Stomach (tissue), 9 donors: ENCODE results near the gene LRRC61. TPM values are rescaled to one million over a fixed set of nuclear protein-coding genes. Genes with fewer than 3 reads are reported as not detected.

ENCODE experiments used
- DNase-seq, 2 donors: peaks; one replicate each; pipeline versions ENCODE4 v3.0.0 to v3.0.0-alpha.2; 2013 to 2019
- H3K27ac ChIP-seq, 5 donors: fragments of 200-600 bp in 4 of 5; sonication (generic) in 4 of 5; one replicate each; pipeline ENCODE4 v1.5.1; 2013 to 2019; ENCODE audit warnings: mild to moderate bottlenecking in 1 of 5, moderate library complexity in 1 of 5
- H3K27me3 ChIP-seq, 3 donors: fragments of 200-600 bp; sonication (generic); one replicate each; pipeline ENCODE4 v1.5.1; 2017 to 2019; ENCODE audit warnings: mixed run types in 1 of 3
- H3K36me3 ChIP-seq, 4 donors: fragments of 200-600 bp; sonication (generic); 1 replicate in 3 of 4; 2 replicates in 1 of 4; pipeline ENCODE4 v1.5.1; 2016 to 2019
- H3K4me1 ChIP-seq, 4 donors: fragments of 200-600 bp; sonication (generic); one replicate each; pipeline ENCODE4 v1.5.1; 2016 to 2019
- H3K4me3 ChIP-seq, 4 donors: fragments of 200-600 bp; sonication (generic) in 3 of 4; one replicate each; pipeline ENCODE4 v1.5.1; 2016 to 2019; ENCODE audit warnings: mild to moderate bottlenecking in 1 of 4
- H3K9me3 ChIP-seq, 4 donors: fragments of 200-600 bp; sonication (generic); one replicate each; pipeline ENCODE4 v1.5.1; 2016 to 2019
- EP300 ChIP-seq: sonication (generic); formaldehyde crosslinking; IDR thresholded peaks from one replicate; pipeline ENCODE4 v1.6.1; 2017; ENCODE audit warnings: antibody characterized with exemption
- POLR2A ChIP-seq, 4 donors: fragments of 450-650 bp; IDR thresholded peaks; one replicate each; pipeline ENCODE4 v1.6.1; 2016; ENCODE audit warnings: antibody characterized with exemption in 4 of 4, control low read depth in 2 of 4, mild to moderate bottlenecking in 1 of 4, moderate library complexity in 1 of 4
- POLR2AphosphoS5 ChIP-seq, 3 donors: sonication (generic); formaldehyde crosslinking; IDR thresholded peaks; one replicate each; pipeline ENCODE4 v1.6.1; 2016; ENCODE audit warnings: antibody characterized with exemption in 3 of 3
- WGBS, 5 donors: extraction: QIAGEN DNeasy Blood & Tissue Kit in 3 of 5; methylation state at CpG; one replicate each; pipeline versions ENCODE4 v1.1.5 to v1.1.7; 2013 to 2018; 5-methylcytosine and 5-hydroxymethylcytosine counted together
- intact Hi-C: fragments of 100-400 bp; cut with DNase I; formaldehyde crosslinking; loops from one replicate; pipeline ENCODE4 v1.15.1; 2023; ENCODE audit warnings: low total_unique reads
- polyA plus RNA-seq, 3 donors: library from polyadenylated mRNA; stranded (reverse); fragments of 200-250 nt; gene quantifications; one replicate each; pipeline ENCODE4 v1.2.3, GENCODE V29; 2013
- total RNA-seq, 5 donors: library from RNA; depleted of rRNA; stranded (reverse); fragments of >200 nt; gene quantifications; one replicate each; pipeline versions ENCODE4 v1.1.0 to v1.2.3, GENCODE V29; 2014 to 2016
- TF ChIP-seq, protein P1 (sequence below), 7 experiments: fragments of 450-650 bp in 4 of 7; fragments of 200-600 bp in 3 of 7; sonication (generic) in 3 of 7; IDR thresholded peaks; one replicate each; pipeline ENCODE4 v1.5.1; 2016 to 2019; ENCODE audit warnings: antibody characterized with exemption in 7 of 7, control low read depth in 2 of 7, mild to moderate bottlenecking in 1 of 7
- donor health status: healthy with polysubstance abuse.
- donor health status: Bipolar disorder and iron deficiency.
- donor health status: healthy.

The LRRC61 gene
- total and polyA plus RNA-seq, 8 donors: 5.6 to 15.9 (median 9.6) TPM; not detected in 2

- H3K9me3 ChIP-seq: no peaks in the 10 kb centered on the region
- WGBS, 5 donors: 18 to 46% (median 37%) methylated on average over 4 of the region's 4 CpGs
- DNase-seq: no peak
- no peaks in the 10 kb centered on the region for H3K27me3 ChIP-seq
- no peak overlapping the region for H3K4me3 ChIP-seq
- H3K36me3 ChIP-seq: peaks cover 12 to 29% (median 23%) of the 10 kb centered on the region in 4 donors
- H3K4me1 ChIP-seq: peaks cover 13 to 80% (median 65%) of the 10 kb centered on the region in 4 donors
- intact Hi-C loops: no loop called here
- TF ChIP-seq POLR2A (IDR thresholded peaks at IDR 0.05): no peak
- TF ChIP-seq, protein P1, sequence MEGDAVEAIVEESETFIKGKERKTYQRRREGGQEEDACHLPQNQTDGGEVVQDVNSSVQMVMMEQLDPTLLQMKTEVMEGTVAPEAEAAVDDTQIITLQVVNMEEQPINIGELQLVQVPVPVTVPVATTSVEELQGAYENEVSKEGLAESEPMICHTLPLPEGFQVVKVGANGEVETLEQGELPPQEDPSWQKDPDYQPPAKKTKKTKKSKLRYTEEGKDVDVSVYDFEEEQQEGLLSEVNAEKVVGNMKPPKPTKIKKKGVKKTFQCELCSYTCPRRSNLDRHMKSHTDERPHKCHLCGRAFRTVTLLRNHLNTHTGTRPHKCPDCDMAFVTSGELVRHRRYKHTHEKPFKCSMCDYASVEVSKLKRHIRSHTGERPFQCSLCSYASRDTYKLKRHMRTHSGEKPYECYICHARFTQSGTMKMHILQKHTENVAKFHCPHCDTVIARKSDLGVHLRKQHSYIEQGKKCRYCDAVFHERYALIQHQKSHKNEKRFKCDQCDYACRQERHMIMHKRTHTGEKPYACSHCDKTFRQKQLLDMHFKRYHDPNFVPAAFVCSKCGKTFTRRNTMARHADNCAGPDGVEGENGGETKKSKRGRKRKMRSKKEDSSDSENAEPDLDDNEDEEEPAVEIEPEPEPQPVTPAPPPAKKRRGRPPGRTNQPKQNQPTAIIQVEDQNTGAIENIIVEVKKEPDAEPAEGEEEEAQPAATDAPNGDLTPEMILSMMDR (IDR thresholded peaks at IDR 0.05): no peak
- TF ChIP-seq POLR2AphosphoS5 (IDR thresholded peaks at IDR 0.05): no peak
- no peak for TF ChIP-seq EP300
- H3K27ac ChIP-seq: peak overlapping the region in 4 of 5 donors; percentile 87 to 92 (median 91)
Observed at GRCh38 chr7:150377635-150378034, 54.5 kb downstream of the LRRC61 start.

DNA sequence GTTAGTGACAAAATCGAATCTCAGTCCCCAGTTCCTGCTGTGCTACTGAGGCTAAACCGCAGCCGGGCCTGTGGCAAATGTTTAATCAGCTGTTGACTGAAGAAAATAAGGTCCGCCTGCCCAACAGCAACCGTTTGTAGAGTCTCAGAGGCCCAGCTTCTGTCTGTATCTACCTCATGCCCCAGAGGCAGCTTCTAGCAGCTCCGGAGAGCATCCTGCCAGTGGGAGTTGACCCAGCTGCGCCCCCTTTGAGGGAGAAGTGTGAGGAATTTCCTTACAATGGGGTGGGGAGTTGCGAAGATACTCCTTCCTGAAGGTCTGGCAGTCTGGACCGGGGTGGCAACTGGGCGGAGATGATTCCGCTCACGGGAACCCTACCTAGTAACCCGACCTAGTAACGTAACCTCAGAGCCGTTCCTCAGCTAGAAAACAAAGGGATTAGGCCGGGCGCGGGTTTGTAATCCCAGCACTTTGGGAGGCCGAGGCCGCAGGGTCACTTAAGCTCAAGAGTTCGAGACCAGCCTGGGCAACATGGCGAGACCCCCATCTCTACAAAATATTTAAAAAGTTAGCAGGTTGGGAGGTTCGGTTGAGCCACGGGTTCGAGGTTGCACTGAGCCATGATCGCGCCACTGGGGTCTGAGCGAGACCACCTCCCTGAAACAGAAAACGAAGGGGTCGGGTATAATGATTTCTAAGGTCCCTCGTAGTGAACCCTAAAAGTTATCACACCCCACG is 55.1 kb downstream of the LRRC61 start:
- H3K9me3 ChIP-seq: no peaks in the 10 kb centered on the region
- no peaks in the 10 kb centered on the region for H3K27me3 ChIP-seq
- peak in 1 of 3 donors; percentile 22 for TF ChIP-seq POLR2AphosphoS5 (IDR thresholded peaks at IDR 0.05)
- no peak for TF ChIP-seq EP300
- peak overlapping the region; percentile 70 to 97 (median 93) for H3K4me3 ChIP-seq
- 1 to 5% (median 4%) methylated on average over 30 to 32 of the region's 32 CpGs for WGBS, 5 donors
- DNase-seq: peak; percentile 66 to 86
- intact Hi-C loops: no loop called here
- peaks cover 13 to 80% (median 63%) of the 10 kb centered on the region in 4 donors for H3K4me1 ChIP-seq
- H3K36me3 ChIP-seq: peaks cover 10 to 23% (median 17%) of the 10 kb centered on the region in 4 donors
- peak overlapping the region; percentile 87 to 96 (median 91) for H3K27ac ChIP-seq

DNA sequence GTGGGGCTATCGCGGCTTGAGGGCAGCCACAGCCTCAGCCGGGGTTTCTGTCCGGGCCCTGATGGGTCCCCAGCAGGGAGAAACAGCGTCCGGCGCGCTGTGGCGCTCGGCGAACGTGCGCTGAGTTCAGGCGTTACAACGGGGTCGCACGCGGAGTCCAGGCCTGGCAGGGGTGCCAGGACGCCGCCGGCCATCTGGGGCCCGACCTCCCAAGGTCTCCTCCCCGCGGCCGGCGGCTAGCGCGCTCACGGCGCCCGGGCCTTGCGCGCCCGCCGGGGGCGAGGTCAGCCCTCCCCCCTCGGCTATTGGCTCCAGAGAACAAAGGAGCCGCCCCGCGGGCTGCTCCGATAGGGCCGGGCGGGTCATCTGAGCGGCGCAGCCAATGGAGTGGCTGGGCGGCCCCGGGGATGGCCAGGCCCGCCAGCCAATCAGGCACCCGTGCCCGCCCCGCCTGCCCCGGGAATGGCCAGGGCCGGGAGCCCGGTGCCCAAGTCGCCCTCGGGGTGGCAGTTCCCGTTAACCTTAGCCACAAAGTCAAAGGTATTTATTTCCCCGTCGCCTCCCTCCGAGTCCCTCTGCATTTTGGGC is 55.8 kb downstream of the LRRC61 start, which contains the start of gene ZNF775:
Gene ZNF775 (plus strand): TSS at position 478 of the 588 bp plus-strand sequence. CDS start 9,141 bp downstream, outside the sequence.
- DNase-seq: peak; percentile 97 to 98
- 0 to 1% (median 0%) methylated on average over 7 to 60 of the region's 60 CpGs for WGBS, 5 donors
- Histone ChIP-seq H3K27me3 (no peaks in the 10 kb centered on the region), H3K4me1 (peaks cover 13 to 80% (median 61%) of the 10 kb centered on the region in 4 donors), H3K27ac (peak within 1 kb of the TSS; percentile 87 to 96 (median 91)), H3K36me3 (peaks cover 5 to 16% (median 10%) of the 10 kb centered on the region in 4 donors), H3K4me3 (peak within 1 kb of the TSS; percentile 70 to 97 (median 93)), H3K9me3 (no peaks in the 10 kb centered on the region)
- TF ChIP-seq, protein P1 (IDR thresholded peaks at IDR 0.05): no peak
- TF ChIP-seq POLR2AphosphoS5 (IDR thresholded peaks at IDR 0.05): peak in 2 of 3 donors; percentile 75
- intact Hi-C loops: no loop called here

DNA sequence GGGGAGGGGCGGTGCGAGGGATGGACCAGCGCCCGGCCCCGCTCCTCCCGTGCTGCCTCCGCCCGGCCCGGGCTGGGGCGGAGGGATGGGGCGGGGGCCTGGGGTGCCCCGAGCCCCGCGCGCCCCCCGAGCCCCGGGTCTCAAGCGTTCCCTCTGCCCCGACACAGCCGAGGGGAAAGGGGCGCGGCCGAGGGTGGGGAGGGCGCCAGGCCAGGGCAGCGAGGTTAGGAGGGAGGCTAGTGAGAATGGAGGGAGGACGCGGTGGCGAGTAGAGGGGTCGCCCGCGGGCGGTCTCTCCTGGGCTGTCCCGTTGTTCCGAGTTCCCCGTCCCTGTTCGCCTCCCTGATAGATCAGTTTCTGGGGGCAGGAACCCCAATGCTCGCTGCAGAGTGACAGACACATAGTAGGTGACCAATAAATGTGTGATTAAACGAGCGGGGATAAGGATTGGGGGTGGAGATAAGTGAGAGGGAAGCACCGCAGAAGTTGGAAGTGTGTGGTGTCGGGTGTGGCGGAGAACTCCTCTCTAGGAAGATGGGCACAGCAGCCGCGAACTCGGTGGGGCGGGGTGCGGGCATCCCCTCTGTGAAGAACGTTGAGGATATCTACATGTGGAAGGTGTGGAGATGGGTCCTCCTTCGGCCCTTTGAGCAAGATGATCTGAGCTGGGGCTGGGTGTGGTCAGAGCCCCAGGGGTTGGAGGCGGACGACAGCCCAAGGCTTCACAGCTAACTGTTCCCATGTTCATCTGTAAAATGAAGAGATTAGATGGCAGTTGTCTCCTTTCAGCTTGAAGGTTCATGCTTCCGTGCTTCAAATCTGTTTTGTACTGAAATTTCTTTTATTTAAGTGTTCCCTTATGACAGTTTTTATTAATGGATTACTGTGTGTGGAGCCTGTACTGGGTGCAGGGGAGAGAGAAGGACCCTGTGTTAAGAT is 56.6 kb downstream of the LRRC61 start:
- Histone ChIP-seq H3K36me3 (peaks cover 0 to 8% (median 2%) of the 10 kb centered on the region in 4 donors), H3K4me1 (peaks cover 13 to 86% (median 64%) of the 10 kb centered on the region in 4 donors), H3K4me3 (peak overlapping the region; percentile 70 to 97 (median 93)), H3K27me3 (no peaks in the 10 kb centered on the region), H3K27ac (peak overlapping the region; percentile 87 to 96 (median 91)), H3K9me3 (no peaks in the 10 kb centered on the region)
- intact Hi-C loops: no loop called here
- 1 to 3% (median 2%) methylated on average over 40 to 52 of the region's 52 CpGs for WGBS, 5 donors
- TF ChIP-seq POLR2A (IDR thresholded peaks at IDR 0.05): no peak
- no peak for TF ChIP-seq EP300
- TF ChIP-seq, protein P1 (IDR thresholded peaks at IDR 0.05): no peak
- no peak for TF ChIP-seq POLR2AphosphoS5 (IDR thresholded peaks at IDR 0.05)
- DNase-seq: no peak
